Left ventricle myocardium inferior (tissue), 1 donor: ENCODE data around the gene ACVR1. TPM values are rescaled to one million over a fixed set of nuclear protein-coding genes. Genes with fewer than 3 reads are reported as not detected.

Experiments used
- DNase-seq: peaks from one replicate; pipeline ENCODE4 v3.0.0-alpha.2; 2020
- H3K27ac ChIP-seq: fragments of 200-600 bp; replicated peaks from 2 replicates; pipeline ENCODE4 v1.8.0; 2021
- H3K27me3 ChIP-seq: fragments of 200-600 bp; 2 replicates; pipeline ENCODE4 v1.8.0; 2021; ENCODE audit warnings: low read depth
- H3K36me3 ChIP-seq: fragments of 200-600 bp; 2 replicates; pipeline ENCODE4 v1.8.0; 2021
- H3K4me1 ChIP-seq: fragments of 200-600 bp; 2 replicates; pipeline ENCODE4 v1.8.0; 2021
- H3K4me3 ChIP-seq: fragments of 200-600 bp; 2 replicates; pipeline ENCODE4 v1.8.0; 2021; ENCODE audit warnings: mild to moderate bottlenecking, moderate library complexity
- H3K9me3 ChIP-seq: fragments of 200-600 bp; replicated peaks from 2 replicates; pipeline ENCODE4 v1.8.0; 2021
- intact Hi-C: fragments of 100-400 bp; cut with micrococcal nuclease; formaldehyde crosslinking; loops from one replicate; pipeline ENCODE4 v1.11.0; 2022
- total RNA-seq: library from RNA; stranded (reverse); fragmentation: NEBNext Ultra II Directional; extraction: Animal tissue kit (Norgen Biotek cat#: 25700); gene quantifications from one replicate; pipeline ENCODE4 v1.2.1, GENCODE V29; 2021
- TF ChIP-seq, protein P1 (sequence below): fragments of 200-600 bp; IDR thresholded peaks from 2 replicates; pipeline ENCODE4 v1.8.0; 2021; ENCODE audit warnings: antibody characterized with exemption, mild to moderate bottlenecking, borderline replicate concordance
- donor health status: DM: no; HTN: yes; CAD: no; lungs with severe emphysema.

The ACVR1 gene
- total RNA-seq, 1 donor from 2014 or later = 30.6 TPM

DNA sequence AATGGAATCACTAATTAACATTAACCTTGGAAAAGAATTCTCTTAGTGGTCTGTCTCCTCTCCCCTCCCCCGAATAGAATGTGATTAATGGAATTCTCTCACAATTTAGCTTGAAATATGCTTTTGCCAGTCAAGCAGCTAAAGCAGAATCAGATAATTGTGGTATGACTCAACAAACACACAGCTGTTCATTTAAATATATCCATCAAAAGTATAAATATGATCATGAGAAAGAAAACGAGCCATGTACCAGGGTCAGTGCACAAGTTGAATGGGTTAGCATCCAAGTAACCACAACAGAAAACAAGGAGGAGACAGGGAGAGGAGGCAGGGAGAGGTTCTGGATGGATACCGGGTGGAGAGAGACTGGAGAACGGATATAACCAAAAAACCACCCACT is 66.9 kb downstream of the ACVR1 start:
- TF ChIP-seq, protein P1, sequence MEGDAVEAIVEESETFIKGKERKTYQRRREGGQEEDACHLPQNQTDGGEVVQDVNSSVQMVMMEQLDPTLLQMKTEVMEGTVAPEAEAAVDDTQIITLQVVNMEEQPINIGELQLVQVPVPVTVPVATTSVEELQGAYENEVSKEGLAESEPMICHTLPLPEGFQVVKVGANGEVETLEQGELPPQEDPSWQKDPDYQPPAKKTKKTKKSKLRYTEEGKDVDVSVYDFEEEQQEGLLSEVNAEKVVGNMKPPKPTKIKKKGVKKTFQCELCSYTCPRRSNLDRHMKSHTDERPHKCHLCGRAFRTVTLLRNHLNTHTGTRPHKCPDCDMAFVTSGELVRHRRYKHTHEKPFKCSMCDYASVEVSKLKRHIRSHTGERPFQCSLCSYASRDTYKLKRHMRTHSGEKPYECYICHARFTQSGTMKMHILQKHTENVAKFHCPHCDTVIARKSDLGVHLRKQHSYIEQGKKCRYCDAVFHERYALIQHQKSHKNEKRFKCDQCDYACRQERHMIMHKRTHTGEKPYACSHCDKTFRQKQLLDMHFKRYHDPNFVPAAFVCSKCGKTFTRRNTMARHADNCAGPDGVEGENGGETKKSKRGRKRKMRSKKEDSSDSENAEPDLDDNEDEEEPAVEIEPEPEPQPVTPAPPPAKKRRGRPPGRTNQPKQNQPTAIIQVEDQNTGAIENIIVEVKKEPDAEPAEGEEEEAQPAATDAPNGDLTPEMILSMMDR = no peak
- no peak for DNase-seq
- Histone ChIP-seq H3K36me3 (no peaks in the 10 kb centered on the region), H3K27ac (peak overlapping the region; percentile 43), H3K4me3 (no peak overlapping the region), H3K9me3 (no peaks in the 10 kb centered on the region), H3K27me3 (no peaks in the 10 kb centered on the region), H3K4me1 (peaks cover 70% of the 10 kb centered on the region)
- intact Hi-C loops = no loop called here

DNA sequence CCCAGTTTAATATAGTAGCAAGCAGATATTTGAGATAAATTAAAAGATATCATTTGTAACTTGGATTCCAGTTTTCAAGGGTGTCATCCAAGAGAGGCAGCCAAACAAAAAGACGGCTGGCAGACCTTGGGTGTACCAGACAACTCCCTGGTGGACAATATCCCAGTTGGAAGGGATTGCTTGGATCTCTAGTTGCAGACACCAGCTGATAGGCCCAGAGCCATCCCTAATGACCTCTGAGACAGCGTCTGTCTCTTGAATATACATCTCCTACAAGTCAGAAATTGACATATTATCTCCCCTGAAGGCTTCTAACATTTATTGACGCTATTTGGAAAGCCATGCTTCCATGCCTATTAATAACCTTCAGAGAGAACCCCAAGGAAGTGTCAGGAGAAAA is 67.7 kb downstream of the ACVR1 start:
- Histone ChIP-seq H3K27ac (peak overlapping the region; percentile 43), H3K4me3 (no peak overlapping the region)
- TF ChIP-seq, protein P1 = peak; percentile 9

GRCh38 chr2:157806426-157807077 is 69.6 kb downstream of the ACVR1 start:
- no peaks in the 10 kb centered on the region for H3K27me3 ChIP-seq
- no peaks in the 10 kb centered on the region for H3K9me3 ChIP-seq
- no peaks in the 10 kb centered on the region for H3K36me3 ChIP-seq
- peaks cover 69% of the 10 kb centered on the region for H3K4me1 ChIP-seq
- TF ChIP-seq, protein P1 = no peak
- H3K27ac ChIP-seq = peak overlapping the region; percentile 1
- H3K4me3 ChIP-seq = no peak overlapping the region
- intact Hi-C loops = no loop called here
- DNase-seq = no peak

More for the DNA sequence above, 67.7 kb downstream of the ACVR1 start:
- no peaks in the 10 kb centered on the region for H3K36me3 ChIP-seq
- no peaks in the 10 kb centered on the region for H3K27me3 ChIP-seq
- H3K9me3 ChIP-seq = no peaks in the 10 kb centered on the region
- peaks cover 73% of the 10 kb centered on the region for H3K4me1 ChIP-seq
- DNase-seq = no peak
- intact Hi-C loops = no loop called here

DNA sequence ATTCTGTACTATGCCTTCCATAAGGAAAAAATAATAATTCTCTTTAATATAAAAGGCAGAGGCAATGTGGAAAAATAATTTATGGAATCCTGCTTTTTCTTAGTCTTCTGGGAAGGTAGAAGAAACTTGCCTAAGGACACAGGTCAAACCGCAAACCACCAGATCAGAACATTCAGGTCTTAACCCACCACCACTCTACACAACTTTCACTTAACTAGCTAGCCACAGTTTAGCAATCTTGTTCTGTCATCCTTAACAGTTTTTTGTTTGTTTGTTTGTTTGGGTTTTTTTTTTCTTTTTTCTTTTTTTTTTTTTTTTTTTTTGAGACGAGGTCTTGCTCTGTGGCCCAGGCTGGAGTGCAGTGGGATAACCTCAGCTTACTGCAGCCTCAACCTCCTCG is 70.6 kb downstream of the ACVR1 start:
- DNase-seq = no peak
- intact Hi-C loops = no loop called here
- H3K4me1 ChIP-seq = peaks cover 58% of the 10 kb centered on the region
- no peaks in the 10 kb centered on the region for H3K9me3 ChIP-seq
- H3K27me3 ChIP-seq = no peaks in the 10 kb centered on the region
- no peaks in the 10 kb centered on the region for H3K36me3 ChIP-seq
- TF ChIP-seq, protein P1 = no peak
- no peak overlapping the region for H3K4me3 ChIP-seq
- no peak overlapping the region for H3K27ac ChIP-seq

DNA sequence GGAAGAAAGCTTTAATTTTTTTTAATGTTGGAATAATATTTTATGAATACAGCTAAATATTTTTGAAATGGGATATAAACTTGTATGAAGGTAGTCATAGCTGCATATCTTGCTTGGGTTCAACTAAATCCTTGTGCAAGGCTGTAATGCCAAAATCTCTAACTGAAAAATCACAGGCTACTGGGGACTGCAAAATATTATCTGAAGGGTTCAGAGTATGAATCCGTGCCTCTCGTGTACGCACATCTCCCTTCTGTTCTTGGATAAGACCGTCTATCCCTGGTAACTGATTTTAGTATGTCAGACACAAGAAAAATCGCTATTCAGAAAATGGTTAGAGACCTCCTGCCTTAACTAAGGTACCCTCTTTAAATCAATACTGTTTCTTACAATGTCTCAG is 71.8 kb downstream of the ACVR1 start:
- Histone ChIP-seq H3K4me1 (peaks cover 47% of the 10 kb centered on the region), H3K4me3 (no peak overlapping the region), H3K36me3 (no peaks in the 10 kb centered on the region), H3K27ac (no peak overlapping the region), H3K27me3 (no peaks in the 10 kb centered on the region), H3K9me3 (no peaks in the 10 kb centered on the region)
- intact Hi-C loops = no loop called here
- DNase-seq = no peak
- TF ChIP-seq, protein P1 = no peak
